GM23338 (cell line): ENCODE results near the gene TLR5. TPM values are rescaled to one million over a fixed set of nuclear protein-coding genes. Genes with fewer than 3 reads are reported as not detected.

Experiments
- ATAC-seq: fragments of 200-7000 bp; cut with Tn5 transposase; 3 replicates; pipeline ENCODE4 v1.9.1; 2020
- DNase-seq: peaks from one replicate; pipeline ENCODE4 v3.0.0-alpha.2; 2015; ENCODE audit warnings: low spot score
- H2AFZ ChIP-seq: fragments of 200-600 bp; sonication (generic); 2 replicates; pipeline ENCODE4 v1.8.0; 2016; ENCODE audit warnings: antibody characterized with exemption, mild to moderate bottlenecking, moderate library complexity
- H3F3A ChIP-seq: fragments of 200-600 bp; sonication (generic); replicated peaks from 2 replicates; pipeline ENCODE4 v1.8.0; 2017; ENCODE audit warnings: antibody characterized with exemption, mixed run types, low read depth
- H3K27ac ChIP-seq: fragments of 200-600 bp; sonication (generic); 2 replicates; pipeline ENCODE4 v1.6.1; 2016; ENCODE audit warnings: low read depth
- H3K27me3 ChIP-seq: fragments of 200-600 bp; sonication (generic); 2 replicates; pipeline ENCODE4 v1.8.0; 2016; ENCODE audit warnings: mild to moderate bottlenecking, mixed run types, moderate library complexity; ENCODE audit not compliant: insufficient read depth
- H3K36me3 ChIP-seq: fragments of 200-600 bp; sonication (generic); 2 replicates; pipeline ENCODE4 v1.8.0; 2016; ENCODE audit warnings: mild to moderate bottlenecking; ENCODE audit not compliant: insufficient read depth
- H3K4me1 ChIP-seq: fragments of 200-600 bp; sonication (generic); 2 replicates; pipeline ENCODE4 v1.8.0; 2016; ENCODE audit warnings: mild to moderate bottlenecking, moderate library complexity; ENCODE audit not compliant: insufficient read depth
- H3K4me2 ChIP-seq: fragments of 200-600 bp; sonication (generic); 2 replicates; pipeline ENCODE4 v1.7.1; 2017; ENCODE audit warnings: mixed run types
- H3K4me3 ChIP-seq: fragments of 200-600 bp; sonication (generic); 2 replicates; pipeline ENCODE4 v1.6.1; 2016; ENCODE audit warnings: mixed run types
- H3K79me2 ChIP-seq: fragments of 200-600 bp; sonication (generic); replicated peaks from 2 replicates; pipeline ENCODE4 v1.8.0; 2017; ENCODE audit warnings: mild to moderate bottlenecking; ENCODE audit not compliant: insufficient read depth
- H3K9me2 ChIP-seq: fragments of 200-600 bp; sonication (generic); 2 replicates; pipeline ENCODE4 v1.8.0; 2017; ENCODE audit not compliant: insufficient read depth
- H4K20me1 ChIP-seq: fragments of 200-600 bp; sonication (generic); replicated peaks from 2 replicates; pipeline ENCODE4 v1.8.0; 2017; ENCODE audit warnings: mild to moderate bottlenecking; ENCODE audit not compliant: insufficient read depth
- H3K27ac Mint-ChIP-seq: 2 replicates; pipeline ENCODE4 v1.8.0; 2020; ENCODE audit warnings: inconsistent platforms, mild to moderate bottlenecking, moderate library complexity, mixed read lengths
- H3K27me3 Mint-ChIP-seq: 3 replicates; pipeline ENCODE4 v1.8.0; 2022; ENCODE audit warnings: low read depth, mild to moderate bottlenecking, moderate library complexity, mixed read lengths, inconsistent platforms; ENCODE audit not compliant: insufficient read depth, poor library complexity
- H3K36me3 Mint-ChIP-seq: 3 replicates; pipeline ENCODE4 v1.8.0; 2021; ENCODE audit warnings: low read depth, mild to moderate bottlenecking, inconsistent platforms, moderate library complexity, mixed read lengths
- H3K4me1 Mint-ChIP-seq: 3 replicates; pipeline ENCODE4 v1.8.0; 2020; ENCODE audit warnings: mild to moderate bottlenecking, inconsistent platforms, mixed read lengths
- H3K4me3 Mint-ChIP-seq: 3 replicates; pipeline ENCODE4 v1.8.0; 2021; ENCODE audit warnings: moderate library complexity, mild to moderate bottlenecking, inconsistent platforms, mixed read lengths
- H3K9me3 Mint-ChIP-seq: 3 replicates; pipeline ENCODE4 v1.8.0; 2020; ENCODE audit warnings: moderate library complexity, mild to moderate bottlenecking, inconsistent platforms, mixed read lengths
- EZH2phosphoT487 ChIP-seq: fragments of 200-600 bp; sonication (generic); IDR thresholded peaks from one replicate; pipeline ENCODE4 v1.8.1; 2018; ENCODE audit warnings: antibody characterized with exemption; ENCODE audit not compliant: unreplicated experiment
- JUNB ChIP-seq: IDR thresholded peaks from one replicate; pipeline ENCODE4 v1.6.1; 2016; ENCODE audit warnings: antibody characterized with exemption; ENCODE audit not compliant: unreplicated experiment
- NANOG ChIP-seq: IDR thresholded peaks from 2 replicates; pipeline ENCODE4 v1.6.1; 2016; ENCODE audit warnings: antibody characterized with exemption, borderline replicate concordance
- POLR2AphosphoS5 ChIP-seq: IDR thresholded peaks from 2 replicates; pipeline ENCODE4 v1.6.1; 2016; ENCODE audit warnings: antibody characterized with exemption, low read depth
- STAT1 ChIP-seq: IDR thresholded peaks from one replicate; pipeline ENCODE4 v1.6.1; 2016; ENCODE audit warnings: antibody characterized with exemption; ENCODE audit not compliant: unreplicated experiment
- ZNF114 ChIP-seq: fragments of 250-450 bp; sonication (Bioruptor Pico); IDR thresholded peaks from 2 replicates; pipeline ENCODE4 v1.5.0; 2020; ENCODE audit warnings: mild to moderate bottlenecking, moderate library complexity
- polyA plus RNA-seq: library from polyadenylated mRNA; unstranded; fragments of >200 nt; fragmentation: Nextera tagmentation; extraction: Ambion mirVana; gene quantifications from 2 replicates; pipeline ENCODE4 v1.2.1, GENCODE V29; 2016
- total RNA-seq: library from RNA; depleted of rRNA; stranded (reverse); fragments of >200 nt; shearing (Covaris generic); gene quantifications from 2 replicates; pipeline ENCODE4 v1.2.3, GENCODE V29; 2014
- TF ChIP-seq, protein P1 (sequence below), 2 experiments: fragments of 200-600 bp in 1 of 2; sonication (generic) in 1 of 2; conservative IDR thresholded peaks; 2 replicates each; pipeline versions ENCODE4 v1.5.1 to v1.6.1; 2016 to 2017; ENCODE audit warnings: antibody characterized with exemption in 2 of 2, low read depth in 2 of 2, mild to moderate bottlenecking in 2 of 2, moderate library complexity in 1 of 2

The TLR5 gene
- total and polyA plus RNA-seq, 2 experiments from 2014 or later = 0.10 to 0.39 TPM

DNA sequence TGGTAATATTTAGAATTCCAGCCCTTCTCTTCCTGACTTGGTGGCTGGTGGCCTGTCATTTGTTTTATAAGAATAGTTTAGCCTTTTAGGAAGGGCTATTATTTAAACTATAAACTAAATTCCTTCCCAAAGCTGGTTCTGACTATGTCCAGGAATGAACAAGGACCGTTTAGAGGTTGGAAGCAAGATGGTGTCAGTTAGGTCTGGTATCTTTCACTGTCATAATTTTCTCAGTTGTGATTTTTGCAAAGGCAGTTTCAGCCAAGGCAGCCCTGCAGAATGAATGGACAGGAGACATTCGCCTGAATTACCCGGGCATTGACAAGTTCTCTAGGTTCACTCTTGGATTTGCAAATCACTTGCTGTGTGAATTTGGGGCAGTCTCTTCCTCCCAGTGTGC, 67.2 kb downstream of the TLR5 start:
- no peak overlapping the region for H3K4me3 Mint-ChIP-seq
- peaks cover 15% of the 10 kb centered on the region for H3K27me3 Mint-ChIP-seq
- no peak overlapping the region for H3K27ac Mint-ChIP-seq
- no peaks in the 10 kb centered on the region for H4K20me1 ChIP-seq
- no peaks in the 10 kb centered on the region for H3K27me3 ChIP-seq
- TF ChIP-seq STAT1 (no peak), POLR2AphosphoS5 (no peak), NANOG (no peak), ZNF114 (CRISPR knock-in tag) (no peak), EZH2phosphoT487 (no peak)
- TF ChIP-seq, protein P1, sequence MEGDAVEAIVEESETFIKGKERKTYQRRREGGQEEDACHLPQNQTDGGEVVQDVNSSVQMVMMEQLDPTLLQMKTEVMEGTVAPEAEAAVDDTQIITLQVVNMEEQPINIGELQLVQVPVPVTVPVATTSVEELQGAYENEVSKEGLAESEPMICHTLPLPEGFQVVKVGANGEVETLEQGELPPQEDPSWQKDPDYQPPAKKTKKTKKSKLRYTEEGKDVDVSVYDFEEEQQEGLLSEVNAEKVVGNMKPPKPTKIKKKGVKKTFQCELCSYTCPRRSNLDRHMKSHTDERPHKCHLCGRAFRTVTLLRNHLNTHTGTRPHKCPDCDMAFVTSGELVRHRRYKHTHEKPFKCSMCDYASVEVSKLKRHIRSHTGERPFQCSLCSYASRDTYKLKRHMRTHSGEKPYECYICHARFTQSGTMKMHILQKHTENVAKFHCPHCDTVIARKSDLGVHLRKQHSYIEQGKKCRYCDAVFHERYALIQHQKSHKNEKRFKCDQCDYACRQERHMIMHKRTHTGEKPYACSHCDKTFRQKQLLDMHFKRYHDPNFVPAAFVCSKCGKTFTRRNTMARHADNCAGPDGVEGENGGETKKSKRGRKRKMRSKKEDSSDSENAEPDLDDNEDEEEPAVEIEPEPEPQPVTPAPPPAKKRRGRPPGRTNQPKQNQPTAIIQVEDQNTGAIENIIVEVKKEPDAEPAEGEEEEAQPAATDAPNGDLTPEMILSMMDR (conservative IDR thresholded peaks at IDR 0.05; ENCODE audit: low read depth in 2 of 2) = no peak
- no peak overlapping the region for H3K27ac ChIP-seq
- peaks cover 25% of the 10 kb centered on the region for H3K4me1 ChIP-seq
- H3K79me2 ChIP-seq = no peaks in the 10 kb centered on the region
- H2AFZ ChIP-seq = no peak overlapping the region
- no peaks in the 10 kb centered on the region for H3K9me3 Mint-ChIP-seq
- no peaks in the 10 kb centered on the region for H3K36me3 Mint-ChIP-seq
- peaks cover 43% of the 10 kb centered on the region for H3K4me1 Mint-ChIP-seq
- ATAC-seq = no peak
- no peaks in the 10 kb centered on the region for H3K36me3 ChIP-seq
- H3K4me3 ChIP-seq = no peak overlapping the region
- H3K9me2 ChIP-seq = no peaks in the 10 kb centered on the region
- no peak for DNase-seq
- H3K4me2 ChIP-seq = no peak overlapping the region
- no peaks in the 10 kb centered on the region for H3F3A ChIP-seq

DNA sequence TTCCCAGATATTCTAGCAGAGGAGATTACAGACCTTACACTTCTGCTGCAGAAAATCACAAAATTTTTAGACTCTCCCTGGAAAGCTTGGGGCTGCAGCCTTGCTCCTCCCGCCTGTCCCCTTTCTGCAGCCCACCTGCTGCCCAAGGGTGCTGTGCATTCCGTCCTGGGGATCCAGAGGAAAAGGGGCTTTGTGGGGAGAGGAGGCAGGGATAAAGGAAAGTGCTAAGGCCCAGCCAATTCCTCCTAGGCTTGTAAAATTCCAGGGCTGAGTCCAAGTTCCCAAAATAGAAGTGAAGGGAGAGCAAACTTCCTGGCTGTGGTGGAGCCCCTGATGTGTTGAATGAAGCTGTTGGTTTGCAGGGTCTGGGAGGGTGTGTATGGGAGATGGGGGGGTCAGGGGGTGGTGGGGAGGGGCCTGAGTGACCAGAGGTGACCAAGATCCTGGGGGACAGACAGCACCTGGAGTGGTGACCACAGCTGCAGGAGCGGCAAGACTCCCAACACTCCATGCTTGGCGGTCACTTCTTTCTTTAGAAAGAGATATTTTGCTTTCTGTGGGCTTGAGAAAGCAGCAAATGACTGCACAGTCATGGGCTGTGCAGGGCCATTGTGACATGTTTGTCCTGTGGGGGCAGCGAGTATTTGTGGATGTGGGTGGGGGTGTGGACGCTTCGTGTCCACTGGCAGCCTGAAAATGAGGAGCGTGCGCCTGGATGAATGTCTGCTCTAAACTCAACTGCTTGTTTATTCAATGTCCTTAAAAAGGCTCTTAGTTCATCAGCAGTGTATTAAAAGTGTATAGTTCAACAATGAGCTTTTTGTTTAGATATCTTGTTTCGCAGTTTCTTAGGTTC, 68.4 kb downstream of the TLR5 start:
- H3K36me3 Mint-ChIP-seq = no peaks in the 10 kb centered on the region
- Histone ChIP-seq H3K27ac (no peak overlapping the region), H4K20me1 (no peaks in the 10 kb centered on the region), H3K4me3 (no peak overlapping the region), H3K4me2 (peak overlapping the region; percentile 52; the same call in 1 of the 2 replicates), H3K27me3 (no peaks in the 10 kb centered on the region), H2AFZ (no peak overlapping the region; the same call in 1 of the 2 replicates), H3K36me3 (no peaks in the 10 kb centered on the region), H3F3A (no peaks in the 10 kb centered on the region), H3K79me2 (no peaks in the 10 kb centered on the region), H3K4me1 (peaks cover 25% of the 10 kb centered on the region), H3K9me2 (peaks cover 7% of the 10 kb centered on the region; the same call in 1 of the 2 replicates)
- TF ChIP-seq JUNB (peak; percentile 73), EZH2phosphoT487 (no peak)
- ATAC-seq (peak; percentile 70), DNase-seq (peak; percentile 51)
- H3K9me3 Mint-ChIP-seq = no peaks in the 10 kb centered on the region
- peaks cover 40% of the 10 kb centered on the region for H3K4me1 Mint-ChIP-seq
- no peak overlapping the region; the same call in none of the 2 replicates for H3K27ac Mint-ChIP-seq
- H3K27me3 Mint-ChIP-seq = peaks cover 13% of the 10 kb centered on the region
- no peak overlapping the region for H3K4me3 Mint-ChIP-seq
